GM12878 (cell line): ENCODE measurements around the gene POLR1G. TPM values are rescaled to one million over a fixed set of nuclear protein-coding genes. Genes with fewer than 3 reads are reported as not detected.

Experiments used
- ATAC-seq: fragments of 200-7000 bp; cut with Tn5 transposase; 3 replicates; pipeline ENCODE4 v1.9.1; 2020; ENCODE audit warnings: mild to moderate bottlenecking, moderate library complexity
- BruUV-seq: library from RNA; stranded (reverse); fragments of 400-500 nt; replicated peaks from 2 replicates; lab custom pipeline; 2021; lab: Mats Ljungman, UMichigan
- CTCF ChIA-PET: fragments of 300-600 bp; sonication (Branson Sonifier 250); formaldehyde crosslinking; extraction: SDS; loops from one replicate; lab custom pipeline; 2021; ENCODE audit warnings: inconsistent platforms; lab: Yijun Ruan, JAX
- POLR2A ChIA-PET: fragments of 350-600 bp; formaldehyde crosslinking; extraction: SDS; loops from one replicate; lab custom pipeline; 2021; ENCODE audit warnings: inconsistent platforms; lab: Charles Lee
- RAD21 ChIA-PET: fragments of 300-600 bp; sonication (Branson Sonifier 250); formaldehyde crosslinking; loops from one replicate; lab custom pipeline; 2023; ENCODE audit warnings: antibody characterized with exemption; ENCODE audit not compliant: unreplicated experiment; lab: Charles Lee
- SMC1A ChIA-PET: fragments of 300-600 bp; sonication (Branson Sonifier 250); formaldehyde crosslinking; loops from one replicate; lab custom pipeline; 2023; ENCODE audit not compliant: unreplicated experiment, uncharacterized antibody; lab: Charles Lee
- DNase-seq: peaks from one replicate; pipeline ENCODE4 v3.0.0-alpha.2; 2011; ENCODE audit warnings: low read depth, low spot score
- FAIRE-seq: peaks from 3 replicates; lab custom pipeline; 2011; peaks lifted over from hg19 to GRCh38; lab: Jason Lieb, UNC
- H2AFZ ChIP-seq: 2 replicates; pipeline ENCODE4 v1.6.0; 2011; ENCODE audit warnings: low read depth, low read length, control low read depth; ENCODE audit not compliant: control insufficient read depth
- H3K27ac ChIP-seq: 2 replicates; pipeline ENCODE4 v1.5.1; 2011; ENCODE audit warnings: control low read depth; ENCODE audit not compliant: control insufficient read depth, insufficient read depth
- H3K27me3 ChIP-seq, 2 experiments: replicated peaks in 1 of 2; 2 replicates each; pipeline versions ENCODE4 v1.6.0 to v1.6.1; 2011; ENCODE audit warnings: low read length in 1 of 2; ENCODE audit not compliant: control insufficient read depth in 2 of 2, insufficient read depth in 2 of 2
- H3K36me3 ChIP-seq, 2 experiments: 2 replicates each; pipeline ENCODE4 v1.5.1; 2011; ENCODE audit warnings: low read length in 1 of 2; ENCODE audit not compliant: control insufficient read depth in 2 of 2, insufficient read depth in 2 of 2
- H3K4me1 ChIP-seq: 2 replicates; pipeline ENCODE4 v1.6.1; 2011; ENCODE audit warnings: mild to moderate bottlenecking, low read length, moderate library complexity, mixed read lengths; ENCODE audit not compliant: control insufficient read depth, insufficient read depth
- H3K4me2 ChIP-seq: 2 replicates; pipeline ENCODE4 v1.6.0; 2011; ENCODE audit warnings: control low read depth; ENCODE audit not compliant: control insufficient read depth, insufficient read depth
- H3K4me3 ChIP-seq: fragments of 200-600 bp; sonication (generic); 2 replicates; pipeline ENCODE4 v1.5.1; 2016
- H3K79me2 ChIP-seq: 2 replicates; pipeline ENCODE4 v1.6.0; 2011; ENCODE audit warnings: low read length; ENCODE audit not compliant: control insufficient read depth, insufficient read depth
- H3K9ac ChIP-seq: 2 replicates; pipeline ENCODE4 v1.8.0; 2011; ENCODE audit warnings: low read length, control low read depth, mixed read lengths; ENCODE audit not compliant: control insufficient read depth, insufficient read depth
- H3K9me3 ChIP-seq: replicated peaks from 3 replicates; pipeline ENCODE4 v1.5.1; 2011; ENCODE audit warnings: mild to moderate bottlenecking, low read length; ENCODE audit not compliant: control insufficient read depth, insufficient read depth
- H4K20me1 ChIP-seq: 2 replicates; pipeline ENCODE4 v1.6.0; 2011; ENCODE audit not compliant: control insufficient read depth, insufficient read depth
- GABPA ChIP-seq: IDR thresholded peaks from 2 replicates; pipeline ENCODE4 v1.6.1; 2014; ENCODE audit warnings: antibody characterized with exemption, low read depth, mild to moderate bottlenecking, inconsistent platforms
- HDGF ChIP-seq: fragments of 450-650 bp; IDR thresholded peaks from 2 replicates; pipeline ENCODE4 v1.6.1; 2016; ENCODE audit warnings: antibody characterized with exemption
- IRF3 ChIP-seq: fragments of 450-650 bp; IDR thresholded peaks from 2 replicates; pipeline ENCODE4 v1.6.1; 2014; ENCODE audit warnings: mild to moderate bottlenecking
- KAT2A ChIP-seq: conservative IDR thresholded peaks from 2 replicates; pipeline ENCODE4 v1.6.1; 2011; ENCODE audit warnings: low read depth, low read length; ENCODE audit not compliant: control insufficient read depth
- NKRF ChIP-seq: fragments of 450-650 bp; conservative IDR thresholded peaks from 2 replicates; pipeline ENCODE4 v1.6.1; 2017; ENCODE audit warnings: mild to moderate bottlenecking, moderate library complexity
- NR2F1 ChIP-seq: fragments of 450-650 bp; conservative IDR thresholded peaks from 2 replicates; pipeline ENCODE4 v1.6.1; 2017; ENCODE audit warnings: mild to moderate bottlenecking
- NRF1 ChIP-seq: conservative IDR thresholded peaks from 2 replicates; pipeline ENCODE4 v1.6.1; 2011; ENCODE audit warnings: mild to moderate bottlenecking, low read depth, low read length, improper control_type of control experiment
- POLR2A ChIP-seq: IDR thresholded peaks from 2 replicates; pipeline ENCODE4 v1.6.1; 2011; ENCODE audit warnings: low read depth, mild to moderate bottlenecking, low read length
- RFX5 ChIP-seq: IDR thresholded peaks from 2 replicates; pipeline ENCODE4 v1.6.1; 2011; ENCODE audit warnings: low read depth, low read length, improper control_type of control experiment
- SKIL ChIP-seq: fragments of 450-650 bp; IDR thresholded peaks from 2 replicates; pipeline ENCODE4 v1.6.1; 2017; ENCODE audit warnings: mild to moderate bottlenecking, low read depth, inconsistent platforms; ENCODE audit not compliant: poor library complexity, severe bottlenecking
- SREBF1 ChIP-seq: IDR thresholded peaks from 2 replicates; pipeline ENCODE4 v1.6.1; 2012; ENCODE audit warnings: mild to moderate bottlenecking, low read length
- USF1 ChIP-seq: IDR thresholded peaks from 2 replicates; pipeline ENCODE4 v1.6.1; 2011; ENCODE audit warnings: borderline replicate concordance, low read depth, mild to moderate bottlenecking, moderate library complexity, mixed read lengths, low read length; ENCODE audit not compliant: insufficient read depth; ENCODE audit errors: extremely low read length
- USF2 ChIP-seq: IDR thresholded peaks from 2 replicates; pipeline ENCODE4 v1.6.1; 2011; ENCODE audit warnings: low read depth, low read length, improper control_type of control experiment, borderline replicate concordance
- ZBTB33 ChIP-seq: fragments of 450-650 bp; IDR thresholded peaks from 2 replicates; pipeline ENCODE4 v1.6.1; 2017; ENCODE audit warnings: mild to moderate bottlenecking
- ZNF207 ChIP-seq: fragments of 450-650 bp; IDR thresholded peaks from 2 replicates; pipeline ENCODE4 v1.6.1; 2014; ENCODE audit warnings: antibody characterized with exemption, mild to moderate bottlenecking, borderline replicate concordance
- WGBS: methylation state at CpG from one replicate; pipeline ENCODE4 v1.1.6; 2016; ENCODE audit warnings: low lambda C conversion rate; ENCODE audit not compliant: insufficient replicate concordance, insufficient coverage; ENCODE audit errors: missing lambda C conversion rate; 5-methylcytosine and 5-hydroxymethylcytosine counted together
- in situ Hi-C: fragments of 300-500 bp; cut with MboI; formaldehyde crosslinking; loops from 9 replicates; pipeline ENCODE4 v1.14.3; 2018; ENCODE audit warnings: mixed read lengths
- intact Hi-C: fragments of 100-400 bp; cut with micrococcal nuclease; formaldehyde crosslinking; loops from one replicate; pipeline ENCODE4 v1.14.2; 2022; ENCODE audit not compliant: unreplicated experiment
- polyA plus RNA-seq, 11 experiments: library from polyadenylated mRNA; depleted of rRNA in 4 of 11; unstranded in 6 of 11; stranded (reverse) in 5 of 11; fragments of >200 nt; fragmentation: Nextera tagmentation in 4 of 11; fragmentation: Illumina TruSeq in 1 of 11; extraction: Ambion mirVana in 4 of 11; extraction: Trizol in 1 of 11; gene quantifications; 1 replicate in 1 of 11; 2 replicates in 10 of 11; pipeline versions ENCODE4 v1.2.1 to v1.2.3, GENCODE V29; 2011 to 2016; ENCODE audit warnings: inconsistent platforms in 2 of 11, missing spikeins in 2 of 11, low read depth in 1 of 11
- total RNA-seq, 4 experiments: library from RNA; depleted of rRNA in 3 of 4; stranded (reverse); fragments of >200 nt in 3 of 4; fragmentation: Illumina TruSeq in 1 of 4; extraction: Trizol in 1 of 4; gene quantifications; 2 replicates each; pipeline versions ENCODE4 v1.2.1 to v1.2.3, GENCODE V29; 2013 to 2021

Gene POLR1G
- total and polyA plus RNA-seq, 10 of the 15 experiments (the other 5 are each of a cell fraction or from before 2014, with no cell fraction given), result 2.0 to 30.9 (median 20.5) TPM

- BruUV-seq, result no TSS peak
- RAD21 ChIA-PET, result interaction anchor here (0.7 to 1.1 kb wide), 2 partner anchors 87 to 183 kb away, joined by 3 to 4 read pairs; no protein-coding TSS in a partner anchor
- no peak overlapping the region for H3K4me2 ChIP-seq
- 87% methylated on average over 6 of the region's 6 CpGs for WGBS
- SMC1A ChIA-PET, result interaction anchor here (6.2 kb wide), 1 partner anchor 79 kb away, joined by 55 read pairs; no protein-coding TSS in a partner anchor
- ATAC-seq (no peak), FAIRE-seq (no peak), DNase-seq (no peak)
- H3K9me3 ChIP-seq, result no peaks in the 10 kb centered on the region
- H3K4me1 ChIP-seq, result peaks cover 4% of the 10 kb centered on the region
- H3K79me2 ChIP-seq, result no peaks in the 10 kb centered on the region
- in situ Hi-C loops, result no loop called here
- intact Hi-C loops, result loop anchor here (10.0 kb wide), 1 partner anchor 245 kb away; no protein-coding TSS in a partner anchor
- H3K36me3 ChIP-seq, result no peaks in the 10 kb centered on the region
- no peak overlapping the region for H3K9ac ChIP-seq
- CTCF ChIA-PET, result interaction anchor here (0.6 to 5.2 kb wide), 5 partner anchors 9 to 85 kb away, joined by 3 to 93 read pairs (median 4); partner anchors contain the start of gene ERCC1
- no peaks in the 10 kb centered on the region for H4K20me1 ChIP-seq
- H3K27me3 ChIP-seq, result no peaks in the 10 kb centered on the region; a peak in 1 of 4 replicates
- no peak overlapping the region for H3K4me3 ChIP-seq
- no peak overlapping the region for H3K27ac ChIP-seq
- POLR2A ChIA-PET, result interaction anchor here (0.5 to 0.9 kb wide), 3 partner anchors 24 to 229 kb away, joined by 3 read pairs; no protein-coding TSS in a partner anchor
- no peak overlapping the region for H2AFZ ChIP-seq
- TF ChIP-seq ZBTB33, result no peak
- no peak for TF ChIP-seq KAT2A
- no peak for TF ChIP-seq SREBF1
- TF ChIP-seq NRF1, result no peak
- no peak for TF ChIP-seq NR2F1
- no peak for TF ChIP-seq RFX5
- no peak for TF ChIP-seq USF2
- TF ChIP-seq IRF3, result no peak
- TF ChIP-seq USF1, result no peak
- no peak for TF ChIP-seq GABPA
- no peak for TF ChIP-seq SKIL
- TF ChIP-seq POLR2A, result no peak
- TF ChIP-seq HDGF, result no peak
- no peak for TF ChIP-seq ZNF207
- no peak for TF ChIP-seq NKRF
Observed at GRCh38 chr19:45400192-45400591, 6.3 kb upstream of the POLR1G start.
